DMS 273 (cell line): ENCODE data around the gene RNF26.

Source experiments
- DNase-seq: peaks from one replicate; lab custom pipeline; 2025; ENCODE audit not compliant: unreplicated experiment; lab: John Stamatoyannopoulos, UW

Gene RNF26

DNA sequence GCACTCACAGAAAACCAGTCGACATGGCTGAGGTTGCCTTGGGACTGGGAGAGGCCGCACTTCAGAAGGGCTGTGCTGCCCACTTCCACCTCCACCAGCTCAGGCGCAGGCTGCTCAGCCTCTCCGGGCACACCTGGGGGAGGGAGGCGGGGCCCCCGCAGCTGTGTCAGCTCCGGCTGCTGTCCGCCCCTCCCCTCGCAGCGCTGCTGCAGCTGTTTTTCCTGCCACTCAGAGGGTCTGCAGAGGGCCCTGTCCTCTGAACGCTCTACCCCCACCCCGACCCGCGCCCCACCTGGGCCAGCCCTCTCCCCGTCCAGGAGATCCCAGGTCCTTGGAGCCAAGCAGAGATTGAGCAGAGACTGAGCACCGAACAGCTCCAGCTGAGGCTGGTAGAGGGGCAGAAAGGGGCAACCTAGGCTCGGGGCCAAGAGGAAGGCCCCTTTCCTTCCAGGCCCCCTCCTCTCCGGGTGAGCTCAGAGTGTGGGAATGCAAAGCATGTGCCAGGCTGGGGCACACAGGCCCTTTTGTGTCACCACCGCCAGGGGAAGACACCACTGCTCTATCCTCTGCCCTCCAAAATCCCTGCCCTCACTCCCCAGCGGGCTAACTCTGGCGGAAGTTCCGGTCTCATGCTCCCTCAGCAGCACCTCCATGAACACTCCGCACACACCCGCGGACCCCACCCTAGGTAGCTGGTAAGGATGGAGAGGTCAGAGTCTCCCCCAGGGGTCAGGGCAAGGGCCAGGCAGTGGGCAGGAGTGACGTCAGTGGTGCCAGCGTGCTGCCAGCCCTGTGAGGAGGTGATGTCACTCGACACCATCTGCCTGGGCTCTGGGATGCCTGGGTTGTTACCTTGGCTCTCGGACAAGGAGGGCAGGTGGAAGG, 19.0 kb upstream of the RNF26 start:
- peak; percentile 76 for DNase-seq

DNA sequence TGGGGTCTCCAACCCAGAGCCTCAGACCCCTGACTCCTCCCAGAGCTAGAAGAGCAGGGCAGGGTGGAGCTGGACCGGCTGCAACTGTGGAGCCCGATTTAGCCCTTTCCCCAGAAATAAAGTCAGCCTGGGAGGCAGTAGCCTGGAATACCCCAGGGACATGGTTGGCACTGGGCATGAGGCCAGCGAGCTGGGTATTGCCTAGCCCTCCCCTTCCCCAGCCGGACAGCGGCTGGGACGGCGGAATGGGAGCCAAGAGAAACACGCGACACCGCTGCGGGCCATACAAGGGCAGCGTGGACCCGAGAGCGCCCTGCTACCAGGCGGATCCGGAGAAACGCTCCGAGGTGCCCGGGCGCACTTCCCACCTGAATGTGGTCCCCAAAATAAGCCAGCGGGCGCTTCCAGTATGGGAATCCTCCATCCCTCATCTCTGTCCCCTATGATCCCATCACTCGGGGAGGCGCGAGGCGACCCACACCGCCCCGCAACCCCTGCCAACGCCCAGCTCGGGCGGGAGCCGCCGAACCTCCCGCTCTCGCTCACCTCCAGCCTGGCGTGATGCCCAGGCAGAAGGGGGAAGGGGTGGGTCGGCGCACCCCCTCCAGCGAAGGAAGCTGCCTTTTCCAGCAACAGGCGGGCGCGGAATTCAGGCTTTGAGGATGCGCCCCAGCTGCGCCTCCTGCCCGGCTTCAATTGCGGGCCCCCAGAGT, 18.2 kb upstream of the RNF26 start:
- DNase-seq = peak; percentile 79

DNA sequence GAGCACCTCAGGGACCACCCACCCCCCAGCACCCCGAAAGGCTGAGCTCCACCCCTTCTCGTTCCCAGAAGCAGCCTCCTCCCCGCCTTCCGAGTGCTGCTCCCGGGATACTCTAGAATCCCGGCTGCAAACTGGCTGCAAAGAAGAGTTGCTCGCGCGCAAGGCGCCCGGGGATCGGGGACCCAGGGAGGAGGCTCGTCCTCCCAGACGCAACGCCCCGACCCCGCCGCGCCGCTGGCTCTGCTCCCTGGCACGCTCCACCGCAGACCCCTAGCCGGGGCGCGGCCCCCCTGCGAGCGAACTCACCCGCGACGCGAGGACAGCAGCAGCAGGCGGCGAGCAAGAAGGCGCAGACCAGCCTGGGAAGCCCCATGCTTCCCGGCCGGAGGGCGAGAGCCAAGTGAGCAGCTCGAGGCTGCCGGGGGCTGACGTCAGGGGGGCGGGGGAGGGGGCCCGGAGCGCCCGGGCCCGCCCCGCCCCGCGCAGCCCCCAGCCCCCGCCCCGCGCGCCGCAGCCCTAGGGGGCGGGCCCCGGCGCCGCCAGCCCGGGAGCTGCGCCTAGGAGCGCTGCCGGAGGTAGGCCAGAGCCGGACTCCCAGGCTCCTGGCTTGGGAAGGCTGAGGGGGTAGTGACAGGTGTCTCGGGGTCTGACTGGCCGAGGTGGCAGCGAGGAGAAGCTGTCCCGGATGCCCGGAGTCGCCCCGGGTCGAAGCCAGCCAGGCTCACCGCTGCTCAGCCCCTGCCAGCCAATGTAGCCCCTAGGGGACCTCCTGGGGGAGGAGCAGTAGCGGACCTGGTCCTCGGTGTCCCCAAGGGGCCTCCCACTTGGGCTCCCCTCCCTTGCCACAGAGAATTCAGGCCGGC, 17.4 kb upstream of the RNF26 start, which contains the start of gene MCAM:
Gene MCAM (minus strand): TSS at position 402 of the 863 bp plus-strand sequence. CDS start 29 bp downstream, at position 373.
- peak; percentile 71 for DNase-seq

DNA sequence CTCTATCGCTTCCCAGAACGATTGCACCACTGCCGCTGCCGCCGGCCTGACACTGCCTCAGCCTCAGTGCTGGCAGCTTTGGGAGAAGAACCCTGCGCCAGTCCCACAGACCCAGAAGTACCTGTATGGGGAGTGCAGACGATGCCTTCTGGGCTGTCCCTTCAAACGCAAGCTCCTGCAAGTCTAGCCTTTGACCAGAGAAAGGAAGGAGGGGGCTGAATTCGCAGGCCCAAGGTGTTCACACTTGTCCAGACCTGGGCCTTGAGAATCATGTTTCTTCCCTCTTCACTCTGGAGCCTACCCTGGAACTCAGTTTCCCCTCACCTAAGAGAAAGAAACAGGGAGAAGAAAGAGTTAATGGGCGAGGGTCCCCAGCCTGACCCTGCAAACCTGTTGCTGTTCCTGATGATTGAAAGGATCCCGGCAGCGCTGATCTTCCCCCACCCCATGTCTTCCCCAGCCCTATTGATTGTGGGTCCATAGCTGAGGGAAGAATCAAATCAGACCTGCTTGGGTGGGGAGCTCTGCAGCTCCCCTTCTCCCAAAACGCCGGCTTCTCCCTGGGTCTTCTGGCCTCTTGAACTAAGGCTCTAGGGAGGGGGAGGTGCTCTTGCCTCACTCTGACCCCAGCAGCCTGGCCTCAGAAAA, 16.6 kb upstream of the RNF26 start:
- DNase-seq = no peak

DNA sequence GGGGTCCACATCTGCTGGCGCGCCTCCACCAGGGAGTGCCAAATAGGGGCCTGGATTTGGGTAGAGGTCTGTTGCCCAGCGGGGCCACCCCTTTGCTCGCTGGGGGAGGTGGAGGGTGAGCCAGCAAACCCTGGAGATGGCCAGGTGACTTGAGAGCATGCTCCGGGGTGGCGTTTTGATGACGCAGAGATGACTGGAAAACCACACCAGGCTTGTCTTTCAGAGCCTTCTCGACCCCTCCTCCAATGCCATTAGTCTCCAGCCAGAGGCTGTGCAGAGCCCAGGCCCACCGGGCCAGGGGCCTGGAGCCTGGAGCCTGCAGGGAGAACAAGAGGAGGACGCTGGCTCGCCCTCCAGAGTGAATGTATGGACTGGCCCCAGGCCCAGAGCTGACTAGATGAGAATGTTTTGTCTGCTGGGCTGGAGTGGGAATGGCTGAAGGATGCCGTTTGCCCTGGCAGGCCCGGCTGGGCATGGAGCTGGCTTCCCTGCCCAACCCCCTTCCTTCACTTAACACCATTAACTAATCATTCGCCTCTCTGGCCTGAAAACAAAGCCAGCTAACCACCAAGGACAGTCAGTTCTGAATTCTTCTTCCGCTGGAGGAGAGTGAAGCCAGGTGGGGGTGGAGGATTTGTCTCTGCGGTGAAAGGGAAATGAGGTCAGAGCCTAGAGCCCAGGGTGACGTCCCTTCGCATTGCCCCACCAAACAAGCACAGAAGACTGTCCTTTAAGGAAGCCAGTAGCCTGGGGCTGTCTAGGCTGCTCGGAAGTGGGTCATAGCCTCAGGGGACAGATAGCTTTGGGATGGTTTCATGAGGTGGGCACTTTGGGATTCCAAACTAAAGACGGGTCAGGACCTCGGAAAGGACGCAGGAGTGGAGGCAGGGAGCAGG, 15.8 kb upstream of the RNF26 start:
- peak; percentile 14 for DNase-seq

DNA sequence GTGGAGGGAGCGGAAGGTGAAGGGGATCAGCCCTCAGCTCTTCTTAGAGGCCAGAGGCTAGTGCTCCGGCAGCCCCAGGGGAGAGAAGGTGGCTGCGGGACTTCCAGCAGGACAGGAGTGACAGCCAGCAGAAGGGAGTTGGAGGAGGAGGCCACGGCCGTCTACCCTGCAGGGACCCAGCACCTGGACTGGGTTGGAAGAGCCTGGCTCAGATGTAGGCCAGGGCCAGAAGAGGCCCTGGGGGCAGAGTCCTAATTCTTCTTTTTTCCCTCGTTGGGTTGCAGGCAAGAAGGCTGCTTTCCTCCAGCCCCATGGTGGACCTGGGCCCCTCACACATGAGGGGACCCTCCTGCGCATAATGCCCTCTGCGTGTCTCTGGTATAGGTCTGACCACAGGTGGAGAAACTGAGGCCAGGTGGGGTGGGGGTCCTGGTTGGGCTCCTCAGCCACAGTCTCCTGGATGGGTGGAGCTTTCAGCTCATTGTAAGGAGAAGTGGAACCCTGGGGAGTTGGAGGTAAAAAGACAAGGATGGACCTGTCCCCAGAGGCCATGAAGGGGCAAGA, 15.1 kb upstream of the RNF26 start:
- DNase-seq = no peak

DNA sequence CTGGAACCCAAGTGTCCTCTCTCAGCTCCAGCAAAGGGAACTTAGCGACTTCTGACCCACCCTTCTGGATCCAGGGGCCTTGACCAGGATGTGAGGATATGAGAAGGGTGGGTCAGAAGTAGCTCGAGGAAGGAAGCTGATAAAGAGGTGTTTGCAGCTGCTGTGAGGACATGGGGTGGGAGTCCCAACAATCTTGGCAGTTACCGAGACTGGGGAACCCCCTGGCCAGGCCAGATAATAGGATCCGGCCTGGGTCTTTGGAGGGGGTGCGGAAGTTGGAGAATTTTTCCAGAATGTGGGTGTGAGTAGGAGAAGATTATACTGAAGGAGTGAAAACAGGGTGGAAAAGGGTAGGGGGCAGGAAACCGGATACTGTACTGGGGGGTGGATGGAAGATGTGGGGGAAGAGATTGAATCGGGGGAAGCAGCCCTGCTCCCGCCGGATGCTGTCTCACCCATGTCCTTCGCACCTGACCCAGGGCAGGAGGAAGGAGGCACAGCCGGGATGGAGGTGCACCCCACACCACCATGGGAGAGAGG, 14.6 kb upstream of the RNF26 start:
- DNase-seq = no peak

- DNase-seq = no peak
Observed at GRCh38 chr11:119320240-119320775, 14.0 kb upstream of the RNF26 start.

- no peak for DNase-seq
Observed at GRCh38 chr11:119320776-119321524, 13.4 kb upstream of the RNF26 start.

GRCh38 chr11:119322360-119322739, 12.0 kb upstream of the RNF26 start:
- peak; percentile 22 for DNase-seq

GRCh38 chr11:119322921-119323531, 11.3 kb upstream of the RNF26 start:
- DNase-seq = no peak

- DNase-seq = peak; percentile 80
Observed at GRCh38 chr11:119323532-119324033, 10.7 kb upstream of the RNF26 start.

DNA sequence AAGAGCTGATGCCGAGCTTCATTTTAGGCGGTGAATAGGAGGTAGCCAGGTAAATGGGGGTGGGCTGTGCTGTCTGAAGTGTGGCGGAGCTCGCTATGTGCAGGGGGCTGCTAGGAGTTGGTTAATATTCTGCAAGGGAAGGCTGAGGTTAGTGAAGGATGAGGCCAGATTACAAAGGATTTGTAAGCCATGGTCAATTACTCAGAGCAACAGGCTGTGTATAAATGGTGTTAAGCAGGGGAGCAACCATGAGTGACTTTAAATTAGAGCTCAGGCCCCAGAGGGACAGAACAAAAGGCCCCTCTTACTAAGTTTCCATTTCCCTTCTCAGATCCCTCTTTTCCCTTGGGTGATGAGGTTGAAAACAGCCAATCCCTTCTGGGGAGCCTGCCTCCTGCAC, 10.1 kb upstream of the RNF26 start:
- DNase-seq = no peak

DNA sequence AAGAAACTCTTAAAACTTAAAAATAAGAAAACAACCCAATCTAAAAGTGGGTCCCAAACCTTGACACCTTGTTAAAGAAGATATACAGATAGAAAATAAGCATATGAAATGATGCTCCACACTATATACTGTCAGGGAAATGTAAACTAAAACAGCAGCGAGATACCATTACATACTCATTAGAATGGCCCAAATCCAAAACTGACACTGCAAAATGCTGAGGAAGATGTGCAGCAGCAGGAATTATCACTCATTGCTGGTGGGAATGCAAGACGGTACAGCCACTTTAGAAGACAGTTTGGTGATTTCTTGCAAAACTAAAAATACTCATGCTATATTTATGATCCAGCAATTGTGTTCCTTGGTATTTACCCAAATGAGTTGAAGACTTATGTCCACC, 5.0 kb upstream of the RNF26 start:
- DNase-seq = no peak

GRCh38 chr11:119330237-119330636, 4.1 kb upstream of the RNF26 start:
- no peak for DNase-seq

DNA sequence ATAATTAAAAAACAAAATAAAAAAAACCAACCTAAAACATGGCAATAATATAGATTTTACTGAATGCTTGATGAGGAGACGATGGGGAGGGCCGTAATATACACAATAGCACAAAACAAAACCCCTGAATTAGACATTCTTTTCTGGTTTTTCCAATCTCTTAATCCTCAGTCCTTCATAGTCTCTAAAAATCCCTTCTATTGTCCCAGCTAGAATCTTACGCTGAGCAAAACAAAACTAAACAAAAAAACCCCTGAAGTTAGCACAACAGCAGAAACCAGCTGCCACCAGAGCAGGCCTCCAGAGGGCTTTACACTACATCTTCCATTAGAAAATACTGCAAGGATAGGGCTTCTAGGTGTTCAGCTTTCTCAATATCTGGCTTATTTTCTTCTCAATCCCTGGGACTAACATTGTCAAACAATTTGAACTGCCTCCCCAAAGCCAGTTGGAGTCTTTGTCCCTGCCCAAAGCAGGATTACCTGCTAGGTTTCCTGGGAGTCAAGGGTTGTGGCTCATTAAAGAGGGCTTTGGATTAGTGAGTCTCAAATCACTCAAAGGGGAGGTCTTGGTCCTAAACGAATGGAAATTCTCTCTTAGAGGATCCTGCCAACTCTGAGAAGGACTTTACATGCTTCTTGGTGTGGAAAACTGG, 2.1 kb upstream of the RNF26 start:
- DNase-seq = no peak

DNA sequence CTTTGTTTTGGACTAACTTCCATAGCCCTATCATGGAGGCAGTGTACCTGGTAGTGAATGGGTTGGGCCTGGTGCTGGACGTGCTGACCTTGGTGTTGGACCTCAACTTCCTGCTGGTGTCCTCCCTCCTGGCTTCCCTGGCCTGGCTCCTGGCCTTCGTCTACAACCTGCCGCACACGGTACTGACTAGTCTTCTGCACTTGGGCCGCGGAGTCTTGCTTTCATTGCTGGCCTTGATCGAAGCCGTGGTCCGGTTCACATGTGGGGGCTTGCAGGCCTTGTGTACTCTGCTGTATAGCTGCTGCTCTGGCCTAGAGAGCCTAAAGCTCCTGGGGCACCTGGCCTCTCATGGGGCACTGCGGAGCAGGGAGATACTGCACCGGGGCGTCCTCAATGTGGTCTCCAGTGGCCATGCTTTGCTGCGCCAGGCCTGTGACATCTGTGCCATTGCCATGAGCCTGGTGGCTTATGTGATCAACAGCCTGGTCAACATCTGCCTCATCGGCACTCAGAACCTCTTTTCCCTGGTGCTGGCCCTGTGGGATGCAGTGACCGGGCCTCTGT, 846 bp downstream of the RNF26 start:
- no peak for DNase-seq
